Hepatocyte (in vitro differentiated cells): Measurements from ENCODE around the gene COX5A.

Experiments
- CTCF ChIP-seq: fragments of 200-600 bp; sonication (generic); IDR thresholded peaks from 2 replicates; pipeline ENCODE4 v1.5.1; 2016; ENCODE audit warnings: antibody characterized with exemption, mild to moderate bottlenecking; ENCODE audit not compliant: poor library complexity
- EZH2 ChIP-seq: fragments of 200-600 bp; sonication (generic); IDR thresholded peaks from 2 replicates; pipeline ENCODE4 v1.6.1; 2016; ENCODE audit warnings: antibody characterized with exemption, mild to moderate bottlenecking, borderline replicate concordance

- no peak for TF ChIP-seq CTCF
- no peak for TF ChIP-seq EZH2
Observed at GRCh38 chr15:74958320-74958907, 20.5 kb upstream of the COX5A start.
